A673 (cell line): ENCODE data around the gene KRT36. TPM values are rescaled to one million over a fixed set of nuclear protein-coding genes. Genes with fewer than 3 reads are reported as not detected.

Experiments used
- BruUV-seq: library from RNA; stranded (reverse); fragments of 400-500 nt; replicated peaks from 2 replicates; lab custom pipeline; 2021; lab: Mats Ljungman, UMichigan
- CTCF ChIA-PET: fragments of 300-600 bp; sonication (Branson Sonifier 250); formaldehyde crosslinking; loops from one replicate; lab custom pipeline; 2022; ENCODE audit warnings: antibody characterized with exemption; lab: Charles Lee
- POLR2A ChIA-PET: fragments of 300-600 bp; sonication (Branson Sonifier 250); formaldehyde crosslinking; loops from one replicate; lab custom pipeline; 2022; ENCODE audit warnings: antibody characterized with exemption; ENCODE audit not compliant: low non-redundant PET; lab: Charles Lee
- DNase-seq: peaks from one replicate; pipeline ENCODE4 v3.0.0-alpha.2; 2015; ENCODE audit warnings: low spot score
- H3K27ac ChIP-seq: fragments of 200-600 bp; sonication (generic); 2 replicates; pipeline ENCODE4 v1.5.1; 2016; ENCODE audit warnings: mixed run types, low read depth, mild to moderate bottlenecking, mixed read lengths, antibody characterized with exemption, low read length; ENCODE audit not compliant: poor library complexity, severe bottlenecking
- H3K27me3 ChIP-seq: fragments of 200-600 bp; sonication (generic); replicated peaks from 2 replicates; pipeline ENCODE4 v1.6.1; 2017; ENCODE audit warnings: mixed run types, low read depth, mild to moderate bottlenecking, mixed read lengths, antibody characterized with exemption, low read length; ENCODE audit not compliant: insufficient read depth, poor library complexity
- H3K36me3 ChIP-seq: fragments of 200-600 bp; sonication (generic); 2 replicates; pipeline ENCODE4 v1.6.1; 2016; ENCODE audit warnings: mixed run types, mild to moderate bottlenecking, mixed read lengths, antibody characterized with exemption, low read length; ENCODE audit not compliant: insufficient read depth, poor library complexity, severe bottlenecking
- H3K4me1 ChIP-seq: fragments of 200-600 bp; sonication (generic); 2 replicates; pipeline ENCODE4 v1.6.1; 2017; ENCODE audit warnings: mixed run types, mild to moderate bottlenecking, mixed read lengths, antibody characterized with exemption, low read length; ENCODE audit not compliant: insufficient read depth, poor library complexity, severe bottlenecking
- H3K4me3 ChIP-seq: fragments of 200-600 bp; sonication (generic); 2 replicates; pipeline ENCODE4 v1.5.1; 2016; ENCODE audit warnings: low read depth, mixed run types, mild to moderate bottlenecking, mixed read lengths, low read length; ENCODE audit not compliant: poor library complexity, severe bottlenecking
- H3K9me3 ChIP-seq: fragments of 200-600 bp; sonication (generic); 2 replicates; pipeline ENCODE4 v1.6.1; 2016; ENCODE audit warnings: mixed run types, low read depth, mild to moderate bottlenecking, mixed read lengths, antibody characterized with exemption, low read length; ENCODE audit not compliant: poor library complexity, severe bottlenecking
- EZH2 ChIP-seq: fragments of 200-600 bp; sonication (generic); IDR thresholded peaks from 2 replicates; pipeline ENCODE4 v1.6.1; 2017; ENCODE audit warnings: borderline replicate concordance, low read depth, mild to moderate bottlenecking, mixed read lengths, antibody characterized with exemption, low read length; ENCODE audit not compliant: poor library complexity, severe bottlenecking
- intact Hi-C: fragments of 100-400 bp; cut with micrococcal nuclease; formaldehyde crosslinking; loops from one replicate; pipeline ENCODE4 v1.10.0; 2022; ENCODE audit not compliant: unreplicated experiment
- total RNA-seq: library from RNA; stranded (reverse); gene quantifications from 2 replicates; pipeline ENCODE4 v1.2.3, GENCODE V29; 2021
- TF ChIP-seq, protein P1 (sequence below): fragments of 300-800, 200-600 bp; sonication (generic); conservative IDR thresholded peaks from 2 replicates; pipeline ENCODE4 v1.5.1; 2017; ENCODE audit warnings: low read depth, mild to moderate bottlenecking, antibody characterized with exemption, low read length, moderate library complexity, mixed read lengths

Gene KRT36
- total RNA-seq, 1 experiment from 2014 or later, result not detected

GRCh38 chr17:41453066-41453465 is 36.6 kb downstream of the KRT36 start:
- no peaks in the 10 kb centered on the region for H3K27me3 ChIP-seq
- H3K4me1 ChIP-seq, result no peaks in the 10 kb centered on the region
- intact Hi-C loops, result no loop called here
- BruUV-seq, result no TSS peak
- no peaks in the 10 kb centered on the region for H3K9me3 ChIP-seq
- ChIA-PET POLR2A (no interaction called here), CTCF (no interaction called here)
- H3K4me3 ChIP-seq, result no peak overlapping the region
- no peak for DNase-seq
- H3K27ac ChIP-seq, result no peak overlapping the region
- TF ChIP-seq, protein P1, sequence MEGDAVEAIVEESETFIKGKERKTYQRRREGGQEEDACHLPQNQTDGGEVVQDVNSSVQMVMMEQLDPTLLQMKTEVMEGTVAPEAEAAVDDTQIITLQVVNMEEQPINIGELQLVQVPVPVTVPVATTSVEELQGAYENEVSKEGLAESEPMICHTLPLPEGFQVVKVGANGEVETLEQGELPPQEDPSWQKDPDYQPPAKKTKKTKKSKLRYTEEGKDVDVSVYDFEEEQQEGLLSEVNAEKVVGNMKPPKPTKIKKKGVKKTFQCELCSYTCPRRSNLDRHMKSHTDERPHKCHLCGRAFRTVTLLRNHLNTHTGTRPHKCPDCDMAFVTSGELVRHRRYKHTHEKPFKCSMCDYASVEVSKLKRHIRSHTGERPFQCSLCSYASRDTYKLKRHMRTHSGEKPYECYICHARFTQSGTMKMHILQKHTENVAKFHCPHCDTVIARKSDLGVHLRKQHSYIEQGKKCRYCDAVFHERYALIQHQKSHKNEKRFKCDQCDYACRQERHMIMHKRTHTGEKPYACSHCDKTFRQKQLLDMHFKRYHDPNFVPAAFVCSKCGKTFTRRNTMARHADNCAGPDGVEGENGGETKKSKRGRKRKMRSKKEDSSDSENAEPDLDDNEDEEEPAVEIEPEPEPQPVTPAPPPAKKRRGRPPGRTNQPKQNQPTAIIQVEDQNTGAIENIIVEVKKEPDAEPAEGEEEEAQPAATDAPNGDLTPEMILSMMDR, result no peak
- no peak for TF ChIP-seq EZH2
- no peaks in the 10 kb centered on the region for H3K36me3 ChIP-seq

DNA sequence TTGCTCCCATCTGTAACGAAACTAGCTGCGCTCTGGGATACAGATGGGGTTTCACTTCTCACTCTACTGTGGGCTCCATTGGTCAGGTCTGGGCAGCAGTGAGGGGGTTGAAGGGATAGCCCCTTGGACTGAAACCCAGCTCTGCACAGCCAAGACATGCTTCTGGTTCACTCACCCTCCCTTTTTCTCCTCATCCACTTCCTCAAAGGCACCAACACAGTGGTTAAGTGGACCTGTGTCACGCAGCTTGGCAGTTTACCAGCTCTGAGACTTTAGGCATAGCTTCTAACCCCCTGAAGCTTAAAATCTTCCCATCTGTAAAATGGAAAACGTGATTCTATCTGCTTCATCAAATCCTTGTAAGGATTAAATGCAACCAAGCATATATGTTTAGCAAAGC is 37.4 kb downstream of the KRT36 start:
- Histone ChIP-seq H3K27ac (no peak overlapping the region), H3K4me1 (no peaks in the 10 kb centered on the region), H3K4me3 (no peak overlapping the region), H3K36me3 (no peaks in the 10 kb centered on the region), H3K9me3 (no peaks in the 10 kb centered on the region), H3K27me3 (no peaks in the 10 kb centered on the region)
- CTCF ChIA-PET, result interaction anchor here (0.6 kb wide), 1 partner anchor 244 kb away, joined by 4 read pairs; no protein-coding TSS in a partner anchor
- intact Hi-C loops, result no loop called here
- no peak for DNase-seq
- POLR2A ChIA-PET, result no interaction called here
- no peak for TF ChIP-seq EZH2
- TF ChIP-seq, protein P1, result no peak
- no TSS peak for BruUV-seq

GRCh38 chr17:41451154-41451728 is 38.5 kb downstream of the KRT36 start:
- no peak for DNase-seq
- Histone ChIP-seq H3K4me3 (no peak overlapping the region), H3K9me3 (no peaks in the 10 kb centered on the region), H3K27ac (no peak overlapping the region), H3K36me3 (no peaks in the 10 kb centered on the region), H3K4me1 (no peaks in the 10 kb centered on the region), H3K27me3 (no peaks in the 10 kb centered on the region)
- intact Hi-C loops, result no loop called here
- ChIA-PET CTCF (no interaction called here), POLR2A (no interaction called here)
- TF ChIP-seq, protein P1, result no peak
- no peak for TF ChIP-seq EZH2
- no TSS peak for BruUV-seq
